BE2C (cell line): Measurements from ENCODE around the gene ATG12.
A peak's percentile ranks its signal among the peaks of the same experiment; 100 is the strongest.
"Not testable (repeated sequence)": the region's sequence is repeated elsewhere in the genome, so short reads cannot be mapped to it uniquely, and the experiment has no call there.

Experiments used
- DNase-seq: peaks from one replicate; pipeline ENCODE4 v3.0.0-alpha.2; 2020
- H3K27me3 ChIP-seq: fragments of 250-450 bp; sonication (Bioruptor Pico); 2 replicates; pipeline ENCODE4 v1.5.1; 2020; ENCODE audit warnings: mild to moderate bottlenecking
- H3K36me3 ChIP-seq: fragments of 250-450 bp; sonication (Bioruptor Pico); 2 replicates; pipeline ENCODE4 v1.5.1; 2020; ENCODE audit warnings: mild to moderate bottlenecking
- H3K4me1 ChIP-seq: fragments of 250-450 bp; sonication (Bioruptor Pico); 2 replicates; pipeline ENCODE4 v1.5.1; 2020
- H3K4me3 ChIP-seq: 2 replicates; pipeline ENCODE4 v1.5.1; 2011; ENCODE audit warnings: low read depth, low read length
- H3K9me3 ChIP-seq: fragments of 250-450 bp; sonication (Bioruptor Pico); 2 replicates; pipeline ENCODE4 v1.5.1; 2020
- CTCF ChIP-seq: IDR thresholded peaks from 2 replicates; pipeline ENCODE4 v1.5.1; 2012; ENCODE audit warnings: mild to moderate bottlenecking, low read depth, low read length

The ATG12 gene

GRCh38 chr5:115835481-115835880 lies 5.9 kb downstream of the ATG12 start:
- Histone ChIP-seq H3K36me3 (peaks cover 34% of the 10 kb centered on the region), H3K4me1 (no peaks in the 10 kb centered on the region), H3K27me3 (no peaks in the 10 kb centered on the region), H3K9me3 (no peaks in the 10 kb centered on the region), H3K4me3 (no peak overlapping the region)
- DNase-seq = no peak
- TF ChIP-seq CTCF = no peak

- no peak overlapping the region for H3K4me3 ChIP-seq
- no peaks in the 10 kb centered on the region for H3K27me3 ChIP-seq
- no peaks in the 10 kb centered on the region for H3K9me3 ChIP-seq
- TF ChIP-seq CTCF = peak; percentile 91
- peaks cover 37% of the 10 kb centered on the region for H3K36me3 ChIP-seq
- H3K4me1 ChIP-seq = no peaks in the 10 kb centered on the region
- peak; percentile 32 for DNase-seq
Measured at GRCh38 chr5:115831163-115831768, 10.1 kb downstream of the ATG12 start.

- DNase-seq = no peak
- no peak for TF ChIP-seq CTCF
Measured at GRCh38 chr5:115829913-115830312, 11.5 kb downstream of the ATG12 start.

GRCh38 chr5:115825948-115826347 lies 15.4 kb downstream of the ATG12 start:
- no peaks in the 10 kb centered on the region for H3K4me1 ChIP-seq
- no peak overlapping the region for H3K4me3 ChIP-seq
- H3K9me3 ChIP-seq = no peaks in the 10 kb centered on the region
- no peak for DNase-seq
- no peaks in the 10 kb centered on the region for H3K27me3 ChIP-seq
- H3K36me3 ChIP-seq = peaks cover 14% of the 10 kb centered on the region
- TF ChIP-seq CTCF = no peak

More at GRCh38 chr5:115829913-115830312, 11.5 kb downstream of the ATG12 start:
- Histone ChIP-seq H3K9me3 (no peaks in the 10 kb centered on the region), H3K4me3 (no peak overlapping the region), H3K4me1 (no peaks in the 10 kb centered on the region), H3K36me3 (peaks cover 24% of the 10 kb centered on the region), H3K27me3 (no peaks in the 10 kb centered on the region)

- H3K4me1 ChIP-seq, H3K27me3 ChIP-seq, DNase-seq, H3K9me3 ChIP-seq, H3K4me3 ChIP-seq: not testable (repeated sequence)
- H3K36me3 ChIP-seq = peaks cover 12% of the 10 kb centered on the region; the same call in 1 of the 2 replicates
Measured at GRCh38 chr5:115824983-115825382, 16.4 kb downstream of the ATG12 start.

- no peak for DNase-seq
- Histone ChIP-seq H3K4me3 (no peak overlapping the region), H3K9me3 (no peaks in the 10 kb centered on the region), H3K27me3 (peaks cover 42% of the 10 kb centered on the region), H3K36me3 (no peaks in the 10 kb centered on the region), H3K4me1 (no peaks in the 10 kb centered on the region)
- TF ChIP-seq CTCF = no peak
Measured at GRCh38 chr5:115820846-115821245, 20.5 kb downstream of the ATG12 start.
